H1 (cell line): ENCODE data around the gene BABAM2. TPM values are rescaled to one million over a fixed set of nuclear protein-coding genes. Genes with fewer than 3 reads are reported as not detected.
A peak's percentile ranks its signal among the peaks of the same experiment; 100 is the strongest.

Experiments
- CTCF ChIA-PET: fragments of 300-600 bp; sonication (Branson Sonifier 250); formaldehyde crosslinking; loops from one replicate; lab custom pipeline; 2021; ENCODE audit not compliant: partially characterized antibody; lab: Charles Lee
- POLR2A ChIA-PET: fragments of 300-600 bp; sonication (Branson Sonifier 250); formaldehyde crosslinking; loops from one replicate; lab custom pipeline; 2021; ENCODE audit warnings: inconsistent platforms; ENCODE audit not compliant: partially characterized antibody; lab: Charles Lee
- DNase-seq, 2 experiments: peaks; one replicate each; pipeline versions ENCODE4 v3.0.0 to v3.0.0-alpha.2; 2010 to 2022; ENCODE audit warnings: low spot score in 2 of 2, low read depth in 1 of 2, mixed read lengths in 1 of 2
- FAIRE-seq: peaks from 2 replicates; lab custom pipeline; 2011; peaks lifted over from hg19 to GRCh38; lab: Jason Lieb, UNC
- H2AFZ ChIP-seq: 2 replicates; pipeline ENCODE4 v1.8.1; 2012; ENCODE audit warnings: low read length, inconsistent platforms
- H2AK5ac ChIP-seq: 2 replicates; pipeline ENCODE4 v1.6.1; 2013; ENCODE audit warnings: low read depth, low read length
- H2BK120ac ChIP-seq: replicated peaks from 2 replicates; pipeline ENCODE3; 2013; ENCODE audit warnings: low read depth, low read length, inconsistent platforms
- H2BK12ac ChIP-seq: 2 replicates; pipeline ENCODE4 v1.6.1; 2013; ENCODE audit warnings: low read depth, low read length
- H2BK15ac ChIP-seq: 2 replicates; pipeline ENCODE4 v1.6.1; 2013; ENCODE audit warnings: low read length
- H2BK20ac ChIP-seq: 2 replicates; pipeline ENCODE4 v1.6.1; 2013; ENCODE audit warnings: low read length
- H2BK5ac ChIP-seq: 2 replicates; pipeline ENCODE4 v1.6.1; 2013; ENCODE audit warnings: low read depth, low read length
- H3K14ac ChIP-seq: 2 replicates; pipeline ENCODE4 v1.6.1; 2013; ENCODE audit warnings: inconsistent platforms; ENCODE audit not compliant: insufficient read length
- H3K18ac ChIP-seq: 2 replicates; pipeline ENCODE4 v1.6.1; 2013; ENCODE audit warnings: low read length; ENCODE audit errors: extremely low read depth
- H3K23ac ChIP-seq: 2 replicates; pipeline ENCODE4 v1.6.1; 2013; ENCODE audit warnings: inconsistent platforms; ENCODE audit not compliant: insufficient read length
- H3K23me2 ChIP-seq: 2 replicates; pipeline ENCODE4 v1.6.1; 2013; ENCODE audit warnings: low read depth, low read length
- H3K27ac ChIP-seq: 2 replicates; pipeline ENCODE4 v1.6.1; 2011; ENCODE audit warnings: low read depth, low read length, inconsistent platforms
- H3K27me3 ChIP-seq, 4 experiments: replicated peaks in 1 of 4; 1 replicate in 1 of 4; 2 replicates in 3 of 4; pipeline versions ENCODE4 v1.6.1 to v1.8.1; 2011 to 2013; ENCODE audit warnings: low read length in 3 of 4, mild to moderate bottlenecking in 3 of 4, inconsistent platforms in 2 of 4, mixed read lengths in 2 of 4, moderate library complexity in 1 of 4; ENCODE audit not compliant: control insufficient read depth in 3 of 4, insufficient read depth in 3 of 4; ENCODE audit errors: extremely low read depth in 1 of 4
- H3K36me3 ChIP-seq, 4 experiments: 2 replicates each; pipeline versions ENCODE4 v1.6.1 to v1.8.1; 2011 to 2013; ENCODE audit warnings: mild to moderate bottlenecking in 4 of 4, low read length in 3 of 4, moderate library complexity in 2 of 4, control low read depth in 1 of 4, inconsistent platforms in 1 of 4; ENCODE audit not compliant: insufficient read depth in 4 of 4, control insufficient read depth in 2 of 4
- H3K4ac ChIP-seq: replicated peaks from 2 replicates; pipeline ENCODE3; 2013; ENCODE audit warnings: low read length, low read depth, mixed read lengths, inconsistent platforms; ENCODE audit not compliant: insufficient read length
- H3K4me1 ChIP-seq, 4 experiments: replicated peaks in 1 of 4; 1 replicate in 1 of 4; 2 replicates in 3 of 4; pipeline versions ENCODE4 v1.6.1 to v1.8.1; 2011 to 2013; ENCODE audit warnings: low read length in 3 of 4, inconsistent platforms in 2 of 4, mixed read lengths in 1 of 4; ENCODE audit not compliant: insufficient read depth in 4 of 4, control insufficient read depth in 3 of 4
- H3K4me2 ChIP-seq, 2 experiments: 2 replicates each; pipeline versions ENCODE4 v1.6.1 to v1.8.1; 2011 to 2013; ENCODE audit warnings: low read depth in 2 of 2, low read length in 2 of 2, control low read depth in 1 of 2, inconsistent platforms in 1 of 2, mild to moderate bottlenecking in 1 of 2; ENCODE audit not compliant: insufficient read depth in 1 of 2
- H3K4me3 ChIP-seq, 4 experiments: fragments of 200-600, 300-600 bp in 1 of 4; sonication (generic), shearing (Covaris generic), sonication (Bioruptor Twin) in 1 of 4; 2 replicates each; pipeline versions ENCODE4 v1.5.1 to v1.8.1; 2011 to 2016; ENCODE audit warnings: low read length in 4 of 4, low read depth in 3 of 4, control low read depth in 2 of 4, inconsistent platforms in 2 of 4, mild to moderate bottlenecking in 2 of 4, mixed read lengths in 1 of 4, moderate library complexity in 1 of 4; ENCODE audit not compliant: insufficient read depth in 2 of 4; ENCODE audit errors: extremely low read depth in 1 of 4
- H3K56ac ChIP-seq: replicated peaks from 2 replicates; pipeline ENCODE3; 2013; ENCODE audit warnings: low read depth, mild to moderate bottlenecking, mixed read lengths, low read length, inconsistent platforms; ENCODE audit not compliant: insufficient read length
- H3K79me1 ChIP-seq: 2 replicates; pipeline ENCODE4 v1.6.1; 2013; ENCODE audit warnings: low read depth, low read length, control low read depth
- H3K79me2 ChIP-seq, 2 experiments: 2 replicates each; pipeline versions ENCODE4 v1.6.1 to v1.8.1; 2012 to 2013; ENCODE audit warnings: low read length in 2 of 2, mild to moderate bottlenecking in 2 of 2, inconsistent platforms in 1 of 2; ENCODE audit not compliant: insufficient read depth in 2 of 2, control insufficient read depth in 1 of 2
- H3K9ac ChIP-seq, 4 experiments: replicated peaks in 1 of 4; 1 replicate in 1 of 4; 2 replicates in 3 of 4; pipeline versions ENCODE4 v1.6.1 to v1.8.1; 2011 to 2013; ENCODE audit warnings: low read depth in 3 of 4, low read length in 3 of 4, control low read depth in 2 of 4, mild to moderate bottlenecking in 2 of 4, moderate library complexity in 2 of 4, inconsistent platforms in 1 of 4; ENCODE audit errors: extremely low read depth in 1 of 4
- H3K9me3 ChIP-seq, 2 experiments: 2 replicates each; pipeline versions ENCODE4 v1.6.1 to v1.8.1; 2012 to 2013; ENCODE audit warnings: mild to moderate bottlenecking in 2 of 2, moderate library complexity in 2 of 2, control low read depth in 1 of 2, inconsistent platforms in 1 of 2, low read depth in 1 of 2, low read length in 1 of 2, mixed read lengths in 1 of 2; ENCODE audit not compliant: insufficient read depth in 2 of 2
- H4K20me1 ChIP-seq, 2 experiments: replicated peaks in 1 of 2; 2 replicates each; pipeline versions ENCODE3 to v1.8.1; 2011 to 2013; ENCODE audit warnings: inconsistent platforms in 2 of 2, low read length in 2 of 2, mild to moderate bottlenecking in 1 of 2; ENCODE audit not compliant: insufficient read depth in 2 of 2, control insufficient read depth in 1 of 2
- H4K5ac ChIP-seq: 2 replicates; pipeline ENCODE4 v1.6.1; 2013; ENCODE audit warnings: low read length, low read depth, mixed read lengths, inconsistent platforms; ENCODE audit not compliant: insufficient read length
- H4K8ac ChIP-seq: 2 replicates; pipeline ENCODE4 v1.8.0; 2013; ENCODE audit warnings: mild to moderate bottlenecking, moderate library complexity, low read length, inconsistent platforms; ENCODE audit not compliant: insufficient read depth; ENCODE audit errors: extremely low read depth
- H4K91ac ChIP-seq: replicated peaks from 2 replicates; pipeline ENCODE3; 2013; ENCODE audit warnings: low read length, mixed read lengths, inconsistent platforms; ENCODE audit not compliant: insufficient read length
- CHD1 ChIP-seq: IDR thresholded peaks from 2 replicates; pipeline ENCODE4 v1.6.1; 2012; ENCODE audit warnings: low read depth, low read length, improper control_type of control experiment
- POLR2AphosphoS5 ChIP-seq: IDR thresholded peaks from 2 replicates; pipeline ENCODE4 v1.6.1; 2011; ENCODE audit warnings: low read depth, low read length
- SIN3A ChIP-seq, 2 experiments: IDR thresholded peaks in 1 of 2; conservative IDR thresholded peaks in 1 of 2; 2 replicates each; pipeline ENCODE4 v1.6.1; 2011 to 2012; ENCODE audit warnings: low read length in 2 of 2, improper control_type of control experiment in 1 of 2, low read depth in 1 of 2, mild to moderate bottlenecking in 1 of 2
- SP1 ChIP-seq: IDR thresholded peaks from 2 replicates; pipeline ENCODE4 v1.6.1; 2011; ENCODE audit warnings: low read depth, low read length
- WGBS, 2 experiments: shearing (Covaris generic) in 1 of 2; methylation state at CpG; one replicate each; pipeline versions ENCODE4 v1.1.6 to v1.1.7; 2013 to 2015; ENCODE audit warnings: low lambda C conversion rate in 2 of 2, mixed read lengths in 2 of 2, inconsistent platforms in 1 of 2, low coverage in 1 of 2, missing lambda C conversion rate in 1 of 2; ENCODE audit not compliant: insufficient replicate concordance in 2 of 2, insufficient coverage in 1 of 2, insufficient read length in 1 of 2; ENCODE audit errors: extremely low coverage in 1 of 2, missing lambda C conversion rate in 1 of 2; 5-methylcytosine and 5-hydroxymethylcytosine counted together
- polyA plus RNA-seq, 7 experiments: library from polyadenylated mRNA; depleted of rRNA in 3 of 7; stranded (reverse) in 5 of 7; unstranded in 2 of 7; fragments of >200 nt in 5 of 7; fragments of 200-250 nt in 2 of 7; gene quantifications; 1 replicate in 5 of 7; 2 replicates in 1 of 7; 4 replicates in 1 of 7; pipeline versions ENCODE4 v1.2.1 to v1.2.3, GENCODE V29; 2011 to 2013; ENCODE audit warnings: missing spikeins in 2 of 7, mixed read lengths in 2 of 7
- total RNA-seq: library from RNA; stranded (reverse); fragmentation: NEBNext Ultra II Directional; extraction: Animal tissue kit (Norgen Biotek cat#: 25700); gene quantifications from 2 replicates; pipeline ENCODE4 v1.2.1, GENCODE V29; 2021

BABAM2 gene
- total and polyA plus RNA-seq, 2 of the 8 experiments (the other 6 are each of a cell fraction or from before 2014, with no cell fraction given), result 15.8 to 20.9 TPM

- H2BK12ac ChIP-seq, result no peak overlapping the region
- no peaks in the 10 kb centered on the region for H3K79me1 ChIP-seq
- no peak overlapping the region for H3K56ac ChIP-seq
- no peak overlapping the region for H3K18ac ChIP-seq
- H3K9me3 ChIP-seq, result no peaks in the 10 kb centered on the region
- no peak overlapping the region for H2BK120ac ChIP-seq
- no peak overlapping the region for H3K9ac ChIP-seq
- 80% methylated on average over 16 of the region's 16 CpGs; no CpG with 5 or more reads in 1 of the 2 experiments for WGBS, 2 experiments
- H3K27me3 ChIP-seq, result no peaks in the 10 kb centered on the region
- no peaks in the 10 kb centered on the region for H3K79me2 ChIP-seq
- peaks cover 0 to 6% (median 2%) of the 10 kb centered on the region in 4 experiments; a peak in 5 of 7 replicates for H3K4me1 ChIP-seq
- no peak overlapping the region for H3K4me3 ChIP-seq
- H2BK5ac ChIP-seq, result no peak overlapping the region
- no peak overlapping the region for H3K4me2 ChIP-seq
- no peak overlapping the region for H3K14ac ChIP-seq
- H2BK15ac ChIP-seq, result no peak overlapping the region
- H3K23ac ChIP-seq, result no peak overlapping the region
- no peak overlapping the region for H3K4ac ChIP-seq
- no peak overlapping the region for H4K5ac ChIP-seq
- no peak overlapping the region for H2AK5ac ChIP-seq
- FAIRE-seq, result no peak
- H2BK20ac ChIP-seq, result no peak overlapping the region
- H4K20me1 ChIP-seq, result no peaks in the 10 kb centered on the region
- no peaks in the 10 kb centered on the region for H3K36me3 ChIP-seq
- H2AFZ ChIP-seq, result no peak overlapping the region
- H4K91ac ChIP-seq, result no peak overlapping the region
- CTCF ChIA-PET, result no interaction called here
- DNase-seq, result no peak
- POLR2A ChIA-PET, result no interaction called here
- H3K23me2 ChIP-seq, result no peaks in the 10 kb centered on the region
- H3K27ac ChIP-seq, result no peak overlapping the region
- peak overlapping the region; percentile 18; the same call in 1 of the 2 replicates for H4K8ac ChIP-seq
- TF ChIP-seq CHD1, result no peak
- no peak for TF ChIP-seq POLR2AphosphoS5
- no peak for TF ChIP-seq SIN3A (conservative IDR thresholded peaks at IDR 0.05 in 1 of 2, IDR thresholded peaks at IDR 0.05 in 1 of 2; ENCODE audit: low read depth in 1 of 2, low read length in 2 of 2)
- TF ChIP-seq SP1, result no peak
Observed at GRCh38 chr2:28352610-28353195, 462.2 kb downstream of the BABAM2 start.
